Posterior cingulate gyrus (tissue), 11 donors: ENCODE results near the gene HSF5.

Experiments used
- DNase-seq, 10 donors: peaks; one replicate each; pipeline versions ENCODE4 v3.0.0 to v3.0.0-alpha.2; 2020 to 2021; ENCODE audit warnings: mixed read lengths in 3 of 10
- intact Hi-C: fragments of 100-400 bp; cut with DNase I; formaldehyde crosslinking; loops from one replicate; pipeline ENCODE4 v1.15.1; 2023

Gene HSF5

DNA sequence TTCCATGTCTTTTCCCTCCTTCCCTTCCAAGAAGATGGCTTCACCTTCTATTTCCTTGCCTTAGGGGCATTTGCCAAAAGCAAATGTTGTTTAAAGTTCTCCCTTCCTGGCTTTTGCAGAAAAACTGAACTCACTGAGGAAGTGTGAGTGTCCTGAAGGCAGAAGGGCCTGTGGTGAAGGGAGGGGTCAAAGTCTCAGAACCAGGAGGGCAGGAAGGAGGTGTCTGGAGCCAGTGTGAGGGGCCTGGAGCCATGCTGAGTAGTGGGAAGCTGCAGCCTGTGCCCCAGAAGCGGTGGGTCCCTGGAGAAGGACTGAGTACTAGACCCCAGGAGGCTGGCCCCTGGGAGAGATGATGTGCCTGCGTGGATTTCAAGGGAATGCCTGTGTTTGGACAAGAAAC, 112.4 kb downstream of the HSF5 start:
- intact Hi-C loops: no loop called here
- no peak for DNase-seq

DNA sequence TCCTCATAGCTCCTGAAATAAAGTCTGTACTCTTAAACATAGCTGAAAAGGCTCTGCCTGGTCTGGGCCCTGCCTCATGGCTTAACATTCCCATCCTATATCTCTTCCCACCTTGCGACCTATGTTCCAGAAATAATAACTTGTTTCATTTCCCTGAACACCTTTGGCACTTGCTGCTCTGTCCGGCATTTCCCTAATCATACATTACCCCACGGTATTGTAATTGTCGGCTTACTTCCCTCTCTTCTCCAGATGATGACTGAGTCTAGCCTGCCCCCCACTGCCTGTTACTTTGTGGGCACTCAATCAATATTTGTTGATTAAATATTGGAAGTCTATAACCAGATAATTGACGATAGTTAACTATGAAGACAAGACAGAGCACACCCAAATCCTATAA, 113.0 kb downstream of the HSF5 start:
- DNase-seq: no peak
- intact Hi-C loops: no loop called here

DNA sequence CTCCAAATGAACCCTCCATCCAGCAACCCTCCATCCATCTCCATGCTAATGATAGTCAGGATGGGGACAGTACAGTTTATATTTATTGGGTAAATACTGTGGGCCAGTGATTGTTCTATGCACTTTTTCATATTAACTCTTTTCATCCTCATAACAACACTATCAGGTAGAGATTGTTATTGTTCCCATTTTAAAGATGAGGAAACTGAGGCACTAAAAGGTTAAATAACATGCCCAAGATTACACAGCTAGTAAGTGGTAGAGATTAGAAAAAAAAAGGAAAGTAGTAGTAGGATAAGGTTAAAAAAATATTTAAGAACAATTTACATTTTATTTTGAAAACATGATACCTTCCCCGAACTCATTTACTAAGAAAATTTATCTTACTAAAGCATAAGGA, 114.3 kb downstream of the HSF5 start:
- DNase-seq: no peak
- intact Hi-C loops: no loop called here

DNA sequence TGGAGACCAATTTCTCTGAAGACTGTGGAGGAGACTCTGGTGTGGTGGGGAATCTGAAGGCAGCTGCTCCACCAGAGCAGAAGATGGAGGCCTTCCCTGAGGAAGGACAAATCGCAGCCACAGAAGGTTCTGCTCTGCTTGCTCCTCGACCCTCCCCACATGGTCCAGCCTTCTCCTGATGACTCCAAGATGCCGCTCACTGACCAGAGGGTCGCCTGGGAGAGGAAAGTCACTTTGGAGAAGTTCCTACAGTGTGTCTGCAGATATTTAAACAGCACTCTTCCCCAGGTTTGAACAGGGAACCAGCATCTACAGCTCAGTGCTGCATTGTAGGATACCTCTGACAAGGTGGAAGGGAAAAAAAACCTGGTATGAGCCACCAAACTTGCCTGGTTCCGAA, 115.2 kb downstream of the HSF5 start:
- DNase-seq: no peak
- intact Hi-C loops: no loop called here

DNA sequence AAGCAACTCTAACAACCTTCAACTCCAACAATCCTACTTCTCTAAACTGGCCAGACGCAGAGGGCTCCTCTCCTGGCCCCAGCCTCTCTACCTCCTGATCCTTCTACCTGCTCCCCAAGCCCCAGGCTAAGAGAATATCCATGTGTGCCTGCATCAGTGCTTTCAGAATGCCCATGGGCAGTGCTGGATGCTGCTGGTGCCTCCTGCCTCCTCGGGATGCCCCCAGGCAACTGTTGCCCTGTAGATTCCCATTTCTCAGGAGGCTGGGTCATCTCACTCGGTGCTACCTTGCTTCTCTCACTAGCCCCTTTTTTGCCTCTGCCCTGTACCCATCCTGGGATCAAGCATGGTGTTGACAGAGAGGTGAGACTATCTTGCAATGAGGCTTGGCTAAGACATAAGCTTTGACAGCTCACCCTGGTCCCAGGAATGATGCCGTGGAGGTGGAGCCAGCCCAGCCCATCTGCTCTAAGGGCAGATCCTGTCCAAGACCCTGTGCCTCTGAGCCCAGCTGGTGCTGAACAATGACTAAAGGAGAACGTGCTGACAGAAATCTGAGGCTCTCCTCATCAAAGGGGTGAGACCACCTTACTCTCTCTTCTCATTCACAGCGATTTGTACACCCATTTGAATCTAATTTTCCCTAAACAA, 116.8 kb downstream of the HSF5 start:
- intact Hi-C loops: no loop called here

DNA sequence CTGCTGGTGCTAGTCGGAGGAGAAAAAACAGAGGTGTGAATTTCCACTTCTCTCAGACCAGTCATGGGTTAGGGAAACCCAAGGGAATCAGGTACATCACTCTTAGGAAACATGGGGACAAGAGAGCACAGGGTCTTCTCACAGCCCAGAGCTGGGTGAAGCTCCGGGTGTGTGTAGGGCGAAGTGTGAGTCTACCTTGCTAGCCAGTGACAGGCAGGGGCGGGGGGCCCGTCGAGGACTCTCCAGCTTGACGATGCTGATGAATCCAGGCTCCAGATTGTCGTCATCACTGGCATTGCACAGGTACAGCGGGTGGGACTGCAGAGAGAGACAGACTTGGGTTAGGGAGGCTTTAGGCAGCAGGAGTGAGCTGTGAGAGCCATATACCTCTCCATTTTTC, 117.5 kb downstream of the HSF5 start:
- no peak for DNase-seq
- intact Hi-C loops: no loop called here

More for the DNA sequence above, 116.8 kb downstream of the HSF5 start:
- DNase-seq: no peak

DNA sequence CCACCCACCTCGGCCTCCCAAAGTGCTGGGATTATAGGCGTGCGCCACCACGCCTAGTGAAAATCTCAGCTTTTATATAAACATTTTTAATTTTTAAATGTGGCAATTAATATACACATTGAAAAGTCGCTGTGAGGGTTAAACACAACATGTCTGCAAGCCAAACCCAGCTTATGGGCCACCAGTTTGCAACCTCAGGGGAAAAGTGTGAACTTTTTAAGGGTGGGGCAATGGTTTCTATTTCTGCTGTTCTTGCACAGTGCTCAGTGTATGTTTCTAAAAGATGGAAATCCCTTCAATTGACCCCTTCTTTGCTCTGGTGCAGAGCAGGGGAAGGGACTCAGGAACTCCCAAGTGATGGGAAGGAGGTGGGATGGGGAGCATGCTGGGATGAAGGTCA, 117.9 kb downstream of the HSF5 start:
- intact Hi-C loops: no loop called here
- DNase-seq: no peak
